SH-SY5Y (cell line): ENCODE data around the gene FGF2.

Source experiments
- GATA2 ChIP-seq: IDR thresholded peaks from 2 replicates; pipeline ENCODE4 v1.6.1; 2011; ENCODE audit warnings: mild to moderate bottlenecking, low read depth, low read length
- GATA3 ChIP-seq: IDR thresholded peaks from 2 replicates; pipeline ENCODE4 v1.6.1; 2011; ENCODE audit warnings: low read depth, mild to moderate bottlenecking, low read length, moderate library complexity

Gene FGF2

DNA sequence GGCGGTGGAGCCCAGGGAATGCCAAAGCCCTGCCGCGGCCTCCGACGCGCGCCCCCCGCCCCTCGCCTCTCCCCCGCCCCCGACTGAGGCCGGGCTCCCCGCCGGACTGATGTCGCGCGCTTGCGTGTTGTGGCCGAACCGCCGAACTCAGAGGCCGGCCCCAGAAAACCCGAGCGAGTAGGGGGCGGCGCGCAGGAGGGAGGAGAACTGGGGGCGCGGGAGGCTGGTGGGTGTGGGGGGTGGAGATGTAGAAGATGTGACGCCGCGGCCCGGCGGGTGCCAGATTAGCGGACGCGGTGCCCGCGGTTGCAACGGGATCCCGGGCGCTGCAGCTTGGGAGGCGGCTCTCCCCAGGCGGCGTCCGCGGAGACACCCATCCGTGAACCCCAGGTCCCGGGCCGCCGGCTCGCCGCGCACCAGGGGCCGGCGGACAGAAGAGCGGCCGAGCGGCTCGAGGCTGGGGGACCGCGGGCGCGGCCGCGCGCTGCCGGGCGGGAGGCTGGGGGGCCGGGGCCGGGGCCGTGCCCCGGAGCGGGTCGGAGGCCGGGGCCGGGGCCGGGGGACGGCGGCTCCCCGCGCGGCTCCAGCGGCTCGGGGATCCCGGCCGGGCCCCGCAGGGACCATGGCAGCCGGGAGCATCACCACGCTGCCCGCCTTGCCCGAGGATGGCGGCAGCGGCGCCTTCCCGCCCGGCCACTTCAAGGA, at the start of gene FGF2:
FGF2 (plus strand) TSS at position 279 of the 705 bp plus-strand sequence; CDS start at position 623, 344 bp downstream.
- TF ChIP-seq GATA2 (peak; percentile 27; the same call in 1 of the 2 replicates), GATA3 (no peak)

- TF ChIP-seq GATA2 (no peak), GATA3 (no peak)
Measured at GRCh38 chr4:122776916-122777315, 49.7 kb upstream of the FGF2 start.

- TF ChIP-seq GATA2 (no peak), GATA3 (no peak)
Measured at GRCh38 chr4:122777846-122778673, 48.6 kb upstream of the FGF2 start.

GRCh38 chr4:122781486-122781885, 45.1 kb upstream of the FGF2 start:
- TF ChIP-seq GATA2 (no peak), GATA3 (no peak)

GRCh38 chr4:122783301-122784215, 43.1 kb upstream of the FGF2 start:
- TF ChIP-seq GATA3 (no peak), GATA2 (no peak)

DNA sequence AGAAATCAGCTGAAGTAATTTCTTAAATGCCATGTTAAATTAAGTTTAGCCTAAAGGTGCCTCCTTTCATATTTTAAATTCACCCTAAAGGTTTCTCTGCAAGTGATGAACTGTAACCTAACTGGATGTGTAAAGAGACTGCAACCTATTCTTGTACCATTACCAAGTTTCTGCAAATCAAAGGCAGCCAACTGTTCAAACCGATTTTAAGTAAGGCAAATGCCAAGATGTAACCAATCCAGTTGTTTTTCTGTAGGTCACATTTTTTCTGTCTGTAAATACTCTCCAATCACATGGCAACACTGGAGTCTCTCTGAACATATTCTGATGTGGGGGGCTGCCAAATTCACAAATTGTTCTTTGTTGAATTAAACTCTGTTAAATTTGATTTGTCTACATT, 42.4 kb upstream of the FGF2 start:
- TF ChIP-seq GATA3 (no peak), GATA2 (no peak)

GRCh38 chr4:122785099-122785498, 41.5 kb upstream of the FGF2 start:
- TF ChIP-seq GATA2 (no peak), GATA3 (no peak)

DNA sequence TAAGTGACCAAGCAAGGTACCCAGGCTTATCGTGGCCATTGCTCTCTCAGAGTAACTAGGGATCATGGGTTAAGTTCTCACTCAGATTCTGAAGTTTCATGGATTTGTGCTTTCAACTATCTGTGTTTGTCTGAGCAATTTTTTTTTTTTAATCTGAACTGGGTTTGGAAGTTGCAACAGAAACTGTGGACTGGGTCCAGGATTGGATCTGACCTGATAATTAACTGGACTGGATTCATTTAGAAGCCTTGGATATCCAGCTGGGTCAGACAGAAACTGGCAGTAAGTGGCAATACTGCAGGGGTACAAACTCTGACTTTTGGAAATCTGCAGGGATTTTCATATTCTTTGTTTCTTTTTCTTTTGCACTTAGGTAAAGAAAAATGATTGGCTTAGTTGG, 38.7 kb upstream of the FGF2 start:
- TF ChIP-seq GATA3, result no peak

- TF ChIP-seq GATA2, result no peak
- no peak for TF ChIP-seq GATA3
Measured at GRCh38 chr4:122788935-122789334, 37.7 kb upstream of the FGF2 start.

DNA sequence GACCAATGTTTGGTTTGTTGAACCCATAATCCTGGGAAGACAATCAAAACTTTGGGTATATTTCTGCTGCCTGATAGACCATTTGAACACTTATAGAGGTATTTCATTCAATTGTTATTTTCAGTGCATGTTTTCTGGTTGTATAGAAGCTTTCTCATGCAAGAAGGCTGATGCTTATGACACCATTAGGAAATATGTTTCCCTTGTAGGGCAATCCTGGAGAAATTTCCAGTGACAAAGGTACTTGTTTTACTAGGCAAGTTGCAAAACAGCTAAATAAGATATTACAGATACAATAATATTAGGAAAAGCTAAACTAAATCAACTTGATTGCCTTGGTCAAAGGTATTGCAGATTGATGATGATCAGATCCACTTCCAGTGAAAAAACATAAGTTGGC, 32.8 kb upstream of the FGF2 start:
- TF ChIP-seq GATA3 (no peak), GATA2 (no peak)

DNA sequence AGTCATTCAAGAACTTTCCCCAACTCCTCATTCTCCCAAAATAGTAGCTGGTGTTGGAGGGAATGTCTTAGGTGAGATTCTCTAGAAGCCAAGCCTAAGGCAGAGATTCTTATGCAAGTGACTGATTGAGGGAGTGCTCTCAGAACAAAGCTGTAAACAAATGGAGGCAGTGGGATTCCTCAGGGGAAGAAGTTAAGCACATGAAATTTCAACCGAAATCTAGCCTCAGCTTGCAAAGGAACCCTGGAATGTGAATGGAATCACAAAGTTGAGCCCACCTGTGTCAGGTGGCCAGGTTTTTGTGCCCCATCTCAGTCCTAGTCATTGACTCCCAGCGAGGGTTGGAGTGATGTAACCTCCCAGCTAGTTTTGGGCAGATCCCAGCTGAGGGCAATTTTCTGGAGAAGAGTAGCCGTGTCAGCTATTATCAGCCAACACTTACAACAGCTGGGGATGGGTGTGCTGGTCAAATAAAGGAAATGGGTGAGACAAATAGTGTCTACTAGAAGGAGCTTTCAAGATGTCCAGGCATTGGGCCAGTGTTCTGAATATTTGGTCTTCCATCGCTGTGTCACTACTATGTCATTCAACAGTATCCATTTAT, 29.7 kb upstream of the FGF2 start:
- TF ChIP-seq GATA2, result no peak
- TF ChIP-seq GATA3, result no peak

- no peak for TF ChIP-seq GATA3
- TF ChIP-seq GATA2, result no peak
Measured at GRCh38 chr4:122797405-122798094, 29.1 kb upstream of the FGF2 start.

DNA sequence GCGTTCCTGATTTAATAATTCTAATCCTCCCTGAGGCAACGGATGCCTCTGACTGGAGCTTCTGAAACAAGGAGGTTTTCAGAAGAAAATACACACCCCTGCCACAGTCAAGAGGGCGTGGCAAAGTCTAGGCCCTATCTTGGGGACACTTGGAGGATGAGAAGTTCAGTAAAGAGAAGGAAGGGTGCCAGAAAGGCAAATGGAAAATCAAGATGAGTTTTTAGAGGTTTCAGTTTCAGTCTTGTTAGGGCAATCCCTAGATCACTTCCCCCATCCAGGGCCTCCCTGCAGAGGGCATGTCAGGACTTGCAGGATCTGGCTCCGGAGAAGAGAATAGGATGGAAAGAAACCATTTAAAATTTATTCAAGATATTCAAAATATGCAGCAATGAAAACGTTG, 28.5 kb upstream of the FGF2 start:
- TF ChIP-seq GATA2 (no peak), GATA3 (no peak)

GRCh38 chr4:122798917-122799316, 27.7 kb upstream of the FGF2 start:
- TF ChIP-seq GATA3 (no peak), GATA2 (no peak)
